Stimulated activated CD4-positive, alpha-beta T cell treated with anti-CD3 and anti-CD28 coated beads, Interleukin-1b, Interleukin-23, amount 100 ng/mL, for 48 hours (primary cell): ENCODE results near the gene BTN2A1.
"Not testable (repeated sequence)": the region's sequence is repeated elsewhere in the genome, so short reads cannot be mapped to it uniquely, and the experiment has no call there.

Experiments used
- DNase-seq: peaks from one replicate; pipeline ENCODE4 v3.0.0-alpha.2; 2020

Gene BTN2A1

DNA sequence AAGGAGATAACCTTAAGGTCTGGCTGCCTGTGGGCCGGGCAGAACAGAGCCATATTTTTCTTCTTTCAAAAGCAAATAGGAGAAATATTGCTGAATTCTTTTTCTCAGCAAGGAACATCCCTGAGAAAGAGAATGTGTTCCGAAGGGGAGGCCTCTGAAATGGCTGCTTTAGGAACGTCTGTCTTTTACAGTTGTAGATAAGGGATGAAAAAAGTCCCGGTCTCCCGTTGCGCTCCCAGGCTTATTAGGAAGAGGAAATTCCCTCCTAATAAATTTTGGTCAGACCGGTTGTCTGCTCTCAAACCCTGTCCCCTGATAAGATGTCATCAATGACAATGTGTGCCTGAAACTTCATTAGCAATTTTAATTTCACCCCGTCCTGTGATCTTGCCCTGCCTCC lies 24.1 kb upstream of the BTN2A1 start:
- not testable (repeated sequence) for DNase-seq

DNA sequence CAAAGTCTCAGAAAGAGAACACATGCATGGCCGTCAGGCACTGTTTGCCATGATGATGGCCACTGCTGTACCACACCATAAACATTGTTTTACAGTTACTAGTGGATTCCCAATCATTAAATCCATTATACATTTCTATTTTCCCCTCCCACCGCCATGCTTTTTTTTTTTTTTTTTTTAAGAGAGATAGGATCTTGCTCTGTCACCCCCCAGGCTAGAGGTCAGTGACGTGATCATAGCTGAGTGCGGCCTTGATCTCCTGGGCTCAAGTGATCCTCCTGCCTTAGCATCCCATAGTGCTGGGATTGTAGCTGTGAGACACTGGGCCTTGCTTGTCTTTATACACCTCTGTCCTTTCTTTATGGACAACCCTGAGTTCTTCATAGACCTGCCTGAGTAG lies 21.7 kb upstream of the BTN2A1 start:
- DNase-seq: no peak

DNA sequence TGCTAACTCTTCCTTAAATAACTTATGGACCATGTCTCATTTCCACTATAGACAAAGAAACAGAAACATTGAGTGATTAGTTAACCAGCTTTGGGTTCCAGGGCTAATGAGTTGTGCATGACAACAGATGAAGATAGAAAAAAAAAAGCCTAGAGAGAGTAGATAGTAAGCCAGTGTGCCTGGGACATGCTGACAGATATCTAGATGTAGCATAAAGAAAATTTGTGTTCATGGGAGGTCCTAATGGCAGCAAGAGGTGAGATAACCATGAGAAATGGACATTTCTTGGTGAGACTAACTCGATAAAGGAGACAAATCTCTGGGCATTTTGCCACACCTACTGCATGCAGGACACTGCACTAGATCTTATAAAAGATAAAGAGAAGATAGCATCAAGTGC lies 20.2 kb upstream of the BTN2A1 start:
- no peak for DNase-seq

DNA sequence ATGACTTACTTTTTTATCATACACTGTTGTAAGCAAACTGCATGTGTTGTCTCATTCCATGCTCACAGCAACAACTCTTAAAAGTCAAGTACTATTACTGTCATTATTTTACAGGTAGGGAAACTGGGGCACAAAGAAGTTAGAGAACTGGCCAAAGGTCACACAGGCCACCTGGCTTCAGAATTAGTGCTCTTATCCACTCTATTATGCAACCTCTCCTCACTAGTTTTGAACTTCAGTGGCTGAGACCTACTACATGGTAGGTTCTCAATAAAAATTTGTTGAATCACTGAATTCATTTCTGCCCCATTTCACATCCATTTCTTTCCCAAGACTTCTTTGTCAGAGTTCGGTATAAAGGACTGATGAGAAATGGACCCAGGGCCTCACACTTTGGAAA lies 19.8 kb upstream of the BTN2A1 start:
- DNase-seq: no peak

DNA sequence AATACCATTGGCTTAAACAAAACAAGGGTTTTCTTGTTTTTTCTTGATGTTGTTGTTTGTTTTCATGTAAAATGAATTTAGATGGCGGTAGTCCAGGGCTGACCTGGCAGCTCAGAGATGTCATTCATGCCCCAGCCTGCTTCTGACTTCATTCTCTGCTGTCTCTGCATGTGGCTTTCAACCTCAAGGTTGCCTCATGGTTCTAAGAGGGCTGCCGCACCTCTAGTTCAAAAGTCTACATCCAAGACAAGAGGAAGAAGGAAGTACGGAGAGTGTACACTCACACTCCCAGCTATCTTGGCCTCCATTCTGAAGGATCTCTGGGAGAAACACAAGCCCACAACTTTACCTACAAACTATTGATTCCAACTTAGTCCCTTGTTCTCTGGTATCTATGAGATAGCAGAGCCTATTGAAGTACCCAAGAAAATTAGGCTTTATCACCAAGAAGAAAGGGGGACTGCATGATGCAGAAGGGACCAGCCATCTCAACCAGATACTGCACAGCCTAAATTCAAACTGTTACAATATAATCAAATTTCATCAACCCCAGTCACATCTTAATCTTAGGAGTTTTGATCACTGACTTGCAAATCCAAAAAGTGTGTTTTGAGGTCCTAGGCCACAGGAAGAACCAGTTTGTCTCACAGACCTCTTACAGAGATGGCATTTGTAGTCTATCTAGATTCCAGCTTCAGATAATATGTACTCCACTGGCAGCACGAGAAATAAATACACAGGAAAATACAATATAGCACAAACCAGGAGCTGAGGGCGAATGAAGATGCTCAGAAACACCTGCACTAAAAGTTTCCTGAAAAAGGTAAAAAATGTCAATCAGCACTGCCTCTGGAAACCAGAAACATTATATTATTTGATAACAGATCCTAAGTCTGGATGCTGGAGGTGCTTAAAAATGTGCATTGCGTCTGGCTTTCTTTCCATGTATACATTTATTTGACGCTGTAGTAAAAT lies 18.3 kb upstream of the BTN2A1 start:
- DNase-seq: no peak

DNA sequence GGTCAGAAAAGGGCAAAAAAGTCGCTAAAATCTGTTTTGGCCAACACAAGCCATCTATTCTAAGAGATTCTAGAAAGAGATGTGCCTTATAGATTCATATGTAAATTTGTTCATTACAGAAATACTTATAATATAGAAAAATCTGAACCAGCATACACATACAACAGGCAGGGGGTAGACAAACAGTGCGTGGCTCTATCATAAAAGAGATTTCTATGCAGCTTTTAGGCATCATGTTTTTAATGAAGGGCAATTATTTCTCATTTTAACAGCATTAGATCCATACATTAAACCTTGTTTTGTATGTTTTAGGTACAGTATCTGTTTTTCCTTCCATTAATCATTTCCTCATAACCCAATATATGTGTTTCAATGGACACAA lies 16.8 kb upstream of the BTN2A1 start:
- DNase-seq: no peak

DNA sequence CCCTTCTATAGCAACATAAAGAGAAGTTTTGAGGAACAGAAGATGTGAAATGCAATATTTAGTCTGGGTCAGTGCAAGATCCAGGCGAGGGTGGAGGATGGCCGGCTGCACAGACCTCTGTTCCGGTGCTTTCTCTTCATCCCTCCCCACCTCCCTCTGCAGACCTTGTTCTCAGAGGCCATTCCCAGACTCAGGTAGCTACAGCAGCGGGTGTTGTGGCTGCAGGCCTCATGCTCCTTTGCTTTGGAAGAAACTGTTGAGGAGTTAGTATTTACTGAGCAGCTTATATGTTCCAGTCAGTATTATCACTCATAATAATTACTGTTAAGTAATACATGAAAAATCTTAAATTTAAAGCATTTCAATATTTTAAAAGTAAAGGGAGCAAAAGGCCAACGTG lies 15.8 kb upstream of the BTN2A1 start:
- DNase-seq: no peak

DNA sequence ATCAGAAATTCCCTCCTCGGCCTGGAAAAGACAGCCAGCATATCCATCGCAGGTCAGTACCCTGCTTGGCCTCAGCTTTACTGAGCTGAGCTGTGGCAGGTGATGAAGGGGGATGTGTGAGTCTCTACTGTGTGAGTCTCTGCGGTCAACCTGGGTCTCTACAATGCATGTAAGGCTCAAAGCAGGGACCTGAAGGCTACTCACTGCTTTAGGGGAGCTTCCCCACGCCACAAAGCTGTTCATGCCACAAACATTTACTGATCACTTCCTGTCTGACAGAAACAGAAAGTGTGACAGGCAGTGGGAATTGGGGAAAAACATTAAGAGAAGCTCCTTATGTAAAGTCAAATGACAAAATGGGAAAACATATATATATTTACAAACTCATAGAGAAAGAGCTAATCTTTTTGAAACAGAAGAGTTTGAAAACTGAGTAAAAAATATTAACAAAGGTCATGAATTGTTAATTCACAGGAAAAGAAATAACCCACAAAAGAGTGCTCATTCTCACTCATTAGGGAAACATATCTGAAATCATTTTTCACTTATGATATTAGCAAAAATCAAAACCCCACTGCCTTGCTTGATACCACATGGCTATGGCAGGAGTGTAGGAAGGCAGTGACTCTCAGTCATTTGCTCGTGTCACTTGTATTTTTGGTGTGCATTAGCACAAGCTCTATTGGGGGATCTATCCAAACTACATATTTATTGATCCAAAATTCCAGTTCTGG lies 11.7 kb upstream of the BTN2A1 start:
- peak; percentile 54 for DNase-seq

DNA sequence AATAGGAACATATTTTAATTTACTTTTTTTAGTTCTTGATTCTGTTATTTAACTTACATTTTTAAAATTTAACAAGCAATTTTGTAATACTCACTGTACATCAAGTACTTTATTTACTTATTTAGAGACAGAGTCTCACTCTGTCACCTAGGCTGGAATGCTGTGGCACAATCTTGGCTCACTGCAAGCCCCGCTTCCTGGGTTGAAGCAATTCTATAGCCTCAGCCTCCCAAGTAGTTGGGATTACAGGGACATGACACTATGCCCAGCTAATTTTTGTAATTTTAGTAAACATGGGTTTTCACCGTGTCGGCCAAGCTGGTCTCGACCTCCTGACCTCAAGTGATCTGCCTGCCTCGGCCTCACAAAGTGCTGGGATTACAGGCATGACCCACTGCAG lies 10.5 kb upstream of the BTN2A1 start:
- DNase-seq: no peak

DNA sequence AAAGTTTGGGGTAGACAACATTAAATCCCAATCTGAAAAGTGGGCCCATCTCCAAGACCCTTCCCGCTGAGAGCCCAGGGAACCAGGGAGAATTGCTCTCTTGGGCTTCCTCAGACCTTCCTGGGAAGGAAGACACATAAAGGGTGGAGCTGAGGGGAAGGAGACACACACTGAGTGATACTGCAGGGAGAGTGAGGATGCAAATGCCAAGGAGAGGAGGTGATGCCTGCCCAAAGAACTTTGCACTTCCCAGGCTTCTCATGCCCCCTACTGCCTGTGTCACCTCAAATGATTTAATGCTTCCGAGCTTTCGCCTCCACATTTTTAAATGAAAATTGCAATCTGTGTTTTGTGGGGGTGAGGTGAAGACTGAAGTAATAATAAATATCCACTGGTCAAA lies 7.5 kb upstream of the BTN2A1 start:
- no peak for DNase-seq

DNA sequence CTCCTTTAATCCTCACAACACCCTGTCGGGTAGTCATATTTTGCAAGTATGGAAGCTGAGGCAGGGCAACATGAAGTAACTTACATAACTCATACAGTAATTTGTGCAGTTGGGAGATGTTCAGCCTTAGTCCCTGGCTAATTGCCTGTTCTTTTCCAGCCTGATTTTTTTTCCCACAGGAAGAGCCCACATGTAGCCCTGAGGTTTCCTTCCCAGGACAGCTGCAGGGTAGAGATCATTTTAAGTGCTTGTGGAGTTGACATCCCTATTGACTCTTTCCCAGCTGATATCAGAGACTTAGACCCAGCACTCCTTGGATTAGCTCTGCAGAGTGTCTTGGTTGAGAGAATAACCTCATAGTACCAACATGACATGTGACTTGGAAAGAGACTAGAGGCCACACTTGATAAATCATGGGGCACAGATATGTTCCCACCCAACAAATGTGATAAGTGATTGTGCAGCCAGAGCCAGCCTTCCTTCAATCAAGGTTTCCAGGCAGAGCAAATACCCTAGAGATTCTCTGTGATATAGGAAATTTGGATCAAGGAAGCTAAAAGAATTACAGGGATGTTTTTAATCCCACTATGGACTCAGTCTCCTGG lies 5.0 kb upstream of the BTN2A1 start:
- DNase-seq: no peak

DNA sequence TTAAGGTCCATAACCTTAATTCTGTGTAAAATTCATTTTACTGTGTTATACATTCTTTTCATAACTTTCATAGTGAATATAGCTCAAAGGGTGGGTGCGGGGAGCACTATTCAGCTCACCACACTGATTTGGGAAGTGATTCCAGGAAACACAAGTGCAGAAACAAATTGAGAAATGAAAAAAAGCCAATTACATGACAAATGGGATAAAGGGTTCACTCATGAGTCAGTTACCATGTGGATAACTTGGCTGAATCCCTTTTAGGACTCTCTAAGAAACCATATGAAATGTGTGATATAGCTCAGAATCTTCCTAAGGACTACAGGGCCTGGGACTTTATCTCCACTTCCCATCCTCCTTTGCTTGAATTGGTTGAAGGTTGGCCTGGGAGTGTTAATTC lies 3.1 kb upstream of the BTN2A1 start:
- no peak for DNase-seq

DNA sequence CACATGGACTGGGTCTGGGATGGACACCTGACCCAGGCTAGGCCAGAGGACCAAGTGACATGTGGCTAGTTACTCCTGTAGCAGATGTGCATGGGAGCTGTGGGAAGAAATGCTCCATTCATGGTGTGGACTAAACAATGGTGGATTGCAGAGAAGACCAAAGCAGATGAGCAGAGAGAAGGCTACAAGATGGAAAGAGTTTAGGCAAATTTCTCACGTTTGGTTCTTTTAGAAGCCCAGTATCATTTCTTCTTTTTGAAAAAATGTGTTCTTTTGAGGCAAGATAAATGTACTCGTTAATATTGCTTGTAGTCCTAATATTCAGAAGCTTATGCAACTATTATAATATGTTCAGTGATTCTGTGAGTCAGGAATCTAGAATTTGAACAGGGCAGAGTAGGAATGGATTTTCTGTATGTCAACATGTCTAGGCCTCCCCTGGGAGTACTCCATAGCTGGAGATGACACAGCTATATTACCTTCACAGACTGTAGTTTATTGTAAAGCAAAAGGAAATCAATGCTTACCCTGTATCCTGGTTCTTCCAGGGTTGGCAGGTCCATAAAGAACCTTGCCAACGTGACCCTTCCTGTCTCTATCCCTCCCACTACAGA lies 2.3 kb upstream of the BTN2A1 start:
- DNase-seq: no peak

DNA sequence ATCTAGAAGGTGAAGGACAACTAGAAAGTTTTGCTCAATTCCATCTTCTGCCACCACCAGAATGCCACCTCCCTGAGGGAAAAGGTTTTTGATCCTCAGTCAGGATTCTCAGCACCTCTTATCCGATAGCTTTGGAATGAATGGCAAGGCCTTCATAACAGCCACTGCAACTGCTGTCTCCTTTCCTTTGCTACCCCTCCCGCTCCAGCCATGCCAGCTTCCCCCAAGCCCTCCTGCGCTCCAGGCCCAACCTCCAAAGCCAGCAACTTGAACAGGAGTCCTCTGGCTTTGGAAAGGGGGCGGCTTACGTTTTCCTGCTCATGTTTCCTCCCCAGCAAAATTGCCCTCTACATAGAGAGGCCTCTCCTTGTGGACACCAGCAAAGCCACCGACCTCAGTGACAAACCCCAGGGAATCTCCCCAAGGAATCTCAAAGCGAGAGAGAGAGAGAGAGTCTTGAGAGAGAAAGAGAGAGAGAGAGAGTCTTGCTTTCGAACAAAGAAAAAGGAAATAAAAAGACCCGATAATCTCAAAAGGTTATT lies 420 bp upstream of the BTN2A1 start:
- DNase-seq: no peak

DNA sequence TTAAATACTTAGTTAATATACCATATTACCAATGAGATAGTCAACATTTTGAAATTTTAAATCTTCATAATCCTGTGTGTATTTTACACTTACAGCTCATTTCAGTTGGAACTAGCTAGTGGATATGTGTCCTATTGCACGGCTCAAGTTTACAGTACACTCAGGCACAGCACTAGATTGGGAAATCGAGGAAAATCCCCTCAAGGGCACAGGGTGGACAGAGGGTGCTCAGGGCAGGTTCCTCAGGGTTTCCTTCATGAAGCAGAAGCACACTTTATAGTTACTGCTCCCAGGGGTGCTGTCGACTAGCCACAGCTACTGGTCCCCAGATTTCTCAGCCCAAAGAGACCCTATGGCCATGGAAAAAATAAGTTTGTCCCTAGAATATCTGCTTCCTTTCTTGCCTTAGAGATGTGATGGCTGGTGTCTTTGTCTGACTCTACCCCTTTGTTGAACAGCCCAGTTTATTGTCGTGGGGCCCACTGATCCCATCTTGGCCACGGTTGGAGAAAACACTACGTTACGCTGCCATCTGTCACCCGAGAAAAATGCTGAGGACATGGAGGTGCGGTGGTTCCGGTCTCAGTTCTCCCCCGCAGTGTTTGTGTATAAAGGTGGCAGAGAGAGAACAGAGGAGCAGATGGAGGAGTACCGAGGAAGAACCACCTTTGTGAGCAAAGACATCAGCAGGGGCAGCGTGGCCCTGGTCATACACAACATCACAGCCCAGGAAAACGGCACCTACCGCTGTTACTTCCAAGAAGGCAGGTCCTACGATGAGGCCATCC lies 1.5 kb downstream of the BTN2A1 start:
- DNase-seq: no peak

DNA sequence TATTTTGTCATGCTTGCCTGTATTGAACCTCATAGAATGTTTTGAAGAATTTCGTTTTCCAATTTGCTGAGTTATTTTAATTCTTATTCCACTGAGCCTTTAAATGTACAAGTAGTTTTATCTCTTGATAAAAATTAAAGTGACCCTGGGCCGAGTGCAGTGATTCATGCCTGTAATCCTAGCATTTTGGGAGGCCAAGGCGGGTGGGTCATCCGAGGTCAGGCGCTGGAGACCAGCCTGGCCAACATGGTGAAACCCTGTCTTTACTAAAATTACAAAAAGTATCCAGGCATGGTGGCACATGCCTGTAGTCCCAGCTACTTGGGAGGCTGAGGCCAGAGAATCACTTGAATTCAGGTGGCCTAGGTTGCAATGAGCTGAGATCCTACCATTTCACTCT lies 3.6 kb downstream of the BTN2A1 start:
- not testable (repeated sequence) for DNase-seq

DNA sequence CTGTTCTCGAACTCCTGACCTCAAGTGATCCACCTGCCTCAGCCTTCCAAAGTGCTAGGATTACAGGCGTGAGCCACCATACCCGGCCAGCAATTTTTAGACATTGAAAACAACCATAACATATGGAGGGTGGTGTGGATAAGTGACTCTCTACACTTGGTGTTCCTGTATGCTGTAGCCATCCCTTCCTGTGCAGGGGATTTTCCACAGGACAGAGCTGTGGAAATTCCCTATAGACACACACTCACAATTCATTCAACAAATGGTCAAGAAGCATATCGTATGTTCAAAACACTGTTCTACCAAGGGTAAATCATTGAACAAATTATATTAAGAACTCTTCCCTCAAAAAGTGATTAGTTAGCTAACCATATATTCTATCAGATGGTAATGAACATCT lies 6.3 kb downstream of the BTN2A1 start:
- no peak for DNase-seq

DNA sequence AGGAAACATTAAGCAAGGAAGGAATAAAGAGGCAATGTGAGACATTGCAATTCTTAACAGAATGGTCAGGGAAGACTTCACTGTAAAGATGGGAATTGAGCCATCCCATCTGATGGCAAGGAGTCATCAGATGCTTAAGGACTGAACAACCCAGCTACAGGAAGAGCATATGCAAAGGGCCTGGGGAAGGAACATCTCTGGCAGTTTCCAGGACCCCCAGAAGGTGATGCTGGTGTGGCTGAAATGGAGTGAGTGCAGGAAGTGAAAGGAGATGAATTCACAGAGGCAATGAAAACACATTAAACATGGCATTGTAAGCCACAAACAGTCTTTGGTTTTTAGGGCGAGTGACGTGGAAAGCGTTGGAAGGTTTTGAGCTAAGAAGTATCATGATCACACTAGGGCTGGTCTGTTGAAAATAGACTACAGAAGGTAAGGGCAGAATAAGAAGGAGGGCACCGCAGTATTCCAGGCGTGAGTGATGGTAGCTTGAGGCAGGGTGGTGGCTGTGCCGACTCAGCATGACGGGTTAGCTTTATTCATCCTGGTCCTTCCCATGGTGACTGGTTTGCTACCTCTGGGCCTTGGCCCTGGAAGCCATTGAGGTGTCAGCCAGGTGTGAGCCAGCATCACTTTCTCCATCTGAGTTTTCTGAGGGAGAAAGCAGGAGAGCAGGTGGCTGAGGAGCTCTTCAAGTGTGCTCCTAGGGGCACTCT lies 6.8 kb downstream of the BTN2A1 start:
- DNase-seq: no peak

DNA sequence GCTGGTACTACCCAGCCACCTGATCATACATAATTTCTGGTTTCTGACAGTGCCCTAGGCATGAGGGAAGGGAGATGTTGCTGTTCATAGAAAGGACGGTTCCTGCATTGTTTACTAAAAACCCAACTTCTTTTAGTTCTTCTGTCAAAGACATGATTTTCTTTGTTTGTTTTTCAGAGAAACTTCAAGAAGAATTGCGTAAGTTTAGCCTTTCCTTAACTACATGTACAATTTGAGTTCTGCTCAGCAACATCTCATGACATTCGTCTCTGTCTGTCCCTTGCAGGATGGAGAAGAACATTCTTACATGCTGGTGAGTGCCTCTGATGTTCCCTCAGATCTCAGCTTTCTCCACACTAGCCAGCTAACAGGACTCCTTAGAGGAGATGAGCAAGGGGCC lies 8.0 kb downstream of the BTN2A1 start:
- DNase-seq: no peak

DNA sequence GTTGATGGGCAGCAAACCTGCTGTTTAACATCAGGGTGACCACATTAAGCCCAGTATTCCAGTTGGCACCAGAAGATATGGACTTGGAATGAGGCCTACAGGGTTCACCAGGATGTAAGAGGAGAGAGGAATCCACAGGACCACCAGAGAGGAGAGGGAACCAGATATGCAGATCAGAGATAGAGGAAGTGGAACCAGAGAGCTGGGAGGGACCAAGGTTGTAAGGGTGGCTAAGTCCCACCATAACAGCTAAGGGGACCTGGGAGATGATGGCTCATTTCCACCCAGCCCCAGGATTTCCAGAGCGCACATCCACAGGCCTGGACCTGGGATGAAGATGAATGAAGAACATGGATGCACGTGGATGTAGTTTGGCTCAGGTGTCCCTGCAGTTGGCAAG lies 11.1 kb downstream of the BTN2A1 start:
- DNase-seq: no peak

DNA sequence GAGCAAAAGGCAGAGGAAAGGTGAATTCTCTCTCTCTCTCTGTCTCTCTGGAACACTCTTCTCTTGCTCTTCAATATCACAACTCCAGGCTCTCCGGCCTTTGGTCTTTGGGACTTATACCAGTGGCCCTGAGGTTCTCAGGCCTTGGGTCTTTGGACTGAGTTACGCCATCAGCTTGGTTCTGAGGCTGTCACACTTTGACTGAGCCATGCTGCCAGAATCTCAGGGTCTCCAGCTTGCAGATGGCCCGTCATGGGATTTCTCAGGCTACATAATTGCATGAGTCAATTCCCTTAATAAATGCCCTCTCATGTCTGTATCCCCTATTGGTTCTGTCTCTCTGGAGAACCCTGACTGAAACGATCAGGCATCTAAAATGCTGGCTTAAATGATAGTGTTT lies 12.9 kb downstream of the BTN2A1 start:
- DNase-seq: no peak

DNA sequence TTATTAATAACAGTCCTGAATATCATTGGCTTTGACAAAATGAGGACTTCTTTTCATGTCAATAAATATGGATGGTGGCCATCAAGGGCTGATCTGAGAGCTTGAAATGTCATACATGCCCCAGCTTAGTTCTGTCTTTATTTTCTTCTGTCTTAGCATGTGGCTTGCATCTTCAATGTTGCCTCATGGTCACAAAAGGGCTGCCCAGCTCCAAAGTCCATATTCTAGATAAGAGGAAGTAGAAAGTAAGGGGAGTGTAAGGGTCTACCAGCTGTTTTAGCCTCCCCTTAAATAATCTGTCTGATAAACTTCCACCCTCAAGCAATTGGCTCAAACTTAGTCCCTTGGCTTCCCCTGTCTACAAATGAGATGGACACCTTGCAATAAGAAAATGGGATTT lies 14.2 kb downstream of the BTN2A1 start:
- no peak for DNase-seq
